ENCODE measurements around the gene VPS39.

DNA sequence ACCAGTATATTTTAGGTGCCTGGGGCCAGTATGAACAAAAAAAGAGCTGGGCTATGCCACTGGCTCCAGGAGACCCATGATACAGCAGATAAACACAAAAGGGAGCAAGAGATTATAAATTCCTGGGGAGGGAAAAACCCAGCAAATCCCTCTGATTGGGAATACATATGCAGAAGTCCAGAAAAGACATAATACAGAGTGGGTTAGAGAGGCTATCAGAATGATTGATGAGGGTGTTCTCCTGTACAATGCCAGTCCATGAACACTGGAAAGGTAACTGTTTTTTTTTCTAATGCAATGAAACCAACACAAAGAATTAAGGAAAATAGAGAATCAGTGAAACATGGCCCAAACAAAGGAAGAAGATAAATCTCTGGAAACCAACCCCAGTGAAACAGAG, 5.4 kb upstream of the VPS39 start:
- TF ChIP-seq, protein P1, sequence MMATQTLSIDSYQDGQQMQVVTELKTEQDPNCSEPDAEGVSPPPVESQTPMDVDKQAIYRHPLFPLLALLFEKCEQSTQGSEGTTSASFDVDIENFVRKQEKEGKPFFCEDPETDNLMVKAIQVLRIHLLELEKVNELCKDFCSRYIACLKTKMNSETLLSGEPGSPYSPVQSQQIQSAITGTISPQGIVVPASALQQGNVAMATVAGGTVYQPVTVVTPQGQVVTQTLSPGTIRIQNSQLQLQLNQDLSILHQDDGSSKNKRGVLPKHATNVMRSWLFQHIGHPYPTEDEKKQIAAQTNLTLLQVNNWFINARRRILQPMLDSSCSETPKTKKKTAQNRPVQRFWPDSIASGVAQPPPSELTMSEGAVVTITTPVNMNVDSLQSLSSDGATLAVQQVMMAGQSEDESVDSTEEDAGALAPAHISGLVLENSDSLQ (IDR thresholded peaks at IDR 0.05) = no peak
- TF ChIP-seq NFRKB (IDR thresholded peaks at IDR 0.05) (no peak), L3MBTL2 (conservative IDR thresholded peaks at IDR 0.05) (no peak), CTBP1 (IDR thresholded peaks at IDR 0.05; ENCODE audit: borderline replicate concordance) (no peak)

All from HEK293T (cell line).